HG02642 (cell line): Measurements from ENCODE around the gene BRD1.

Experiments used
- ATAC-seq: cut with Tn5 transposase; IDR thresholded peaks from one replicate; pipeline ENCODE4 v1.9.1; 2021; ENCODE audit warnings: mild to moderate bottlenecking; ENCODE audit not compliant: unreplicated experiment, poor library complexity

The BRD1 gene

GRCh38 chr22:49735901-49736421 is 91.7 kb downstream of the BRD1 start:
- no peak for ATAC-seq

GRCh38 chr22:49735411-49735900 is 92.2 kb downstream of the BRD1 start:
- no peak for ATAC-seq

- no peak for ATAC-seq
Measured at GRCh38 chr22:49734882-49735281, 92.8 kb downstream of the BRD1 start.

- ATAC-seq: no peak
Measured at GRCh38 chr22:49734390-49734789, 93.3 kb downstream of the BRD1 start.

- no peak for ATAC-seq
Measured at GRCh38 chr22:49733631-49734030, 94.0 kb downstream of the BRD1 start.

- no peak for ATAC-seq
Measured at GRCh38 chr22:49730656-49731055, 97.0 kb downstream of the BRD1 start.

- ATAC-seq: no peak
Measured at GRCh38 chr22:49728570-49729271, 99.0 kb downstream of the BRD1 start.

GRCh38 chr22:49727881-49728569 is 99.6 kb downstream of the BRD1 start:
- no peak for ATAC-seq

GRCh38 chr22:49727191-49727880 is 100.3 kb downstream of the BRD1 start:
- ATAC-seq: no peak

GRCh38 chr22:49726701-49727101 is 101.0 kb downstream of the BRD1 start:
- ATAC-seq: no peak

- no peak for ATAC-seq
Measured at GRCh38 chr22:49726022-49726681, 101.5 kb downstream of the BRD1 start.

- ATAC-seq: no peak
Measured at GRCh38 chr22:49725516-49725915, 102.2 kb downstream of the BRD1 start.

GRCh38 chr22:49724893-49725489 is 102.7 kb downstream of the BRD1 start:
- peak; percentile 71 for ATAC-seq

- ATAC-seq: no peak
Measured at GRCh38 chr22:49724030-49724892, 103.4 kb downstream of the BRD1 start.

GRCh38 chr22:49723478-49724029 is 104.1 kb downstream of the BRD1 start:
- no peak for ATAC-seq
